Muscle layer of colon (tissue), 2 donors: ENCODE measurements around the gene AFF4.
"Not testable (repeated sequence)": the region's sequence is repeated elsewhere in the genome, so short reads cannot be mapped to it uniquely, and the experiment has no call there.

Experiments
- H3K27ac ChIP-seq: one replicate; pipeline ENCODE4 v1.7.0; 2013; ENCODE audit warnings: low read depth, mild to moderate bottlenecking, low read length, moderate library complexity
- H3K27me3 ChIP-seq, 2 donors: one replicate each; pipeline ENCODE4 v1.7.0; 2013; ENCODE audit warnings: low read length in 2 of 2, mild to moderate bottlenecking in 2 of 2; ENCODE audit not compliant: insufficient read depth in 2 of 2, control insufficient read depth in 1 of 2
- H3K36me3 ChIP-seq: one replicate; pipeline ENCODE4 v1.7.0; 2013; ENCODE audit warnings: mild to moderate bottlenecking, low read length; ENCODE audit not compliant: insufficient read depth
- H3K4me1 ChIP-seq: one replicate; pipeline ENCODE4 v1.7.0; 2013; ENCODE audit warnings: mild to moderate bottlenecking, low read length; ENCODE audit not compliant: insufficient read depth
- H3K4me3 ChIP-seq, 2 donors: one replicate each; pipeline ENCODE4 v1.7.0; 2013; ENCODE audit warnings: low read length in 2 of 2, low read depth in 1 of 2, mild to moderate bottlenecking in 1 of 2, moderate library complexity in 1 of 2
- H3K9ac ChIP-seq: one replicate; pipeline ENCODE4 v1.7.0; 2013; ENCODE audit warnings: low read length
- H3K9me3 ChIP-seq: one replicate; pipeline ENCODE4 v1.7.0; 2013; ENCODE audit warnings: mild to moderate bottlenecking, low read length
- donor health status: abdominal sarcoma.
- donor health status: Adenocarcinoma of cecum.

Gene AFF4

GRCh38 chr5:132951897-132952296, 11.5 kb downstream of the AFF4 start:
- Histone ChIP-seq H3K27ac (no peak overlapping the region), H3K4me3 (no peak overlapping the region), H3K9me3 (no peaks in the 10 kb centered on the region), H3K27me3 (no peaks in the 10 kb centered on the region), H3K9ac (no peak overlapping the region), H3K4me1 (peaks cover 38% of the 10 kb centered on the region), H3K36me3 (peaks cover 7% of the 10 kb centered on the region)

DNA sequence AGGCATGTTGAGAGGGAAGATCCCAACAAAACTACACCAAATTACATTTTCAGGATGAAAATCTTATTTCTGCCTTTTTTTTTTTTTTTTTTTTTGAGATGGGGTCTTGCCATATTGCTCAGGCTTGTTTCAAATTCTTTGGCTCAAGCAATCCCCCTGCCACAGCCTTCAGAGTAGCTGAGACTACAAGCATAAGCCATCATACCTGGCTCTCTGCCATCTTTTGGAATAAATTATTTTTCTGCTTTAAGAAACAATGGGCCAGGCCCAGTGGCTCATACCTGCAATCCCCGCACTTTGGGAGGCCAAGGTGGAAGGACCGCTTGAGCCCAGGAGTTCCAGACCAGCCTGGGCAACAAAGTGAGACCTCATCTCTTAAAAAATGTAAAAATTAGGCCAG, 14.3 kb downstream of the AFF4 start:
- H3K27ac ChIP-seq, result no peak overlapping the region

GRCh38 chr5:132947671-132948070, 15.8 kb downstream of the AFF4 start:
- Histone ChIP-seq H3K36me3 (no peaks in the 10 kb centered on the region), H3K4me3 (no peak overlapping the region), H3K4me1 (peaks cover 22% of the 10 kb centered on the region), H3K9me3 (no peaks in the 10 kb centered on the region), H3K27me3 (no peaks in the 10 kb centered on the region), H3K27ac (no peak overlapping the region), H3K9ac (no peak overlapping the region)

More for the DNA sequence above, 14.3 kb downstream of the AFF4 start:
- Histone ChIP-seq H3K4me1 (peaks cover 35% of the 10 kb centered on the region), H3K4me3 (no peak overlapping the region), H3K27me3 (no peaks in the 10 kb centered on the region), H3K9me3 (no peaks in the 10 kb centered on the region), H3K36me3 (no peaks in the 10 kb centered on the region), H3K9ac (no peak overlapping the region)

- not testable (repeated sequence) for H3K27ac ChIP-seq, H3K36me3 ChIP-seq, H3K27me3 ChIP-seq, H3K9me3 ChIP-seq, H3K4me3 ChIP-seq, H3K9ac ChIP-seq
- peaks cover 12% of the 10 kb centered on the region for H3K4me1 ChIP-seq
Measured at GRCh38 chr5:132945315-132945714, 18.1 kb downstream of the AFF4 start.

- Histone ChIP-seq H3K27me3 (no peaks in the 10 kb centered on the region), H3K36me3 (no peaks in the 10 kb centered on the region), H3K4me3 (no peak overlapping the region), H3K9me3 (no peaks in the 10 kb centered on the region), H3K9ac (no peak overlapping the region), H3K4me1 (peaks cover 3% of the 10 kb centered on the region), H3K27ac (no peak overlapping the region)
Measured at GRCh38 chr5:132943362-132944022, 19.9 kb downstream of the AFF4 start.

GRCh38 chr5:132941331-132941730, 22.1 kb downstream of the AFF4 start:
- Histone ChIP-seq H3K27me3 (no peaks in the 10 kb centered on the region), H3K4me1 (no peaks in the 10 kb centered on the region), H3K27ac (no peak overlapping the region), H3K36me3 (peaks cover 5% of the 10 kb centered on the region), H3K4me3 (no peak overlapping the region), H3K9me3 (no peaks in the 10 kb centered on the region), H3K9ac (no peak overlapping the region)

DNA sequence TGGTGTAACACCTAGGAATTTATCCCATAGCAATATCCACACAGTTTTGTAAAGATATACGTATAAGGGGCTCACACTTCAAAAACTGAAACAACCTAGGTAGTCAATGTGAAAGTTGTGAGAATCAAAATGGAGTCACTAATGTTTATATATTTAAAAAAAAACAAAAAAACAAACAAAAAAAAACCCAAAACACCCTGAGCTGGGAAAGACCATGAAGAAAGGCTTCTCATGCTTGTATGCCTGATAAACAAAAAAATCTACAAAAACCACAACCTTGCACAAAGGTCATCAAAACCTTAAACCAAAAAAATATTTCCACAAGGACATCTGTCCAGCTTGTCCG, 35.4 kb downstream of the AFF4 start:
- no peak overlapping the region for H3K4me3 ChIP-seq
- H3K27ac ChIP-seq, result no peak overlapping the region
- no peaks in the 10 kb centered on the region for H3K27me3 ChIP-seq
- H3K9me3 ChIP-seq, result no peaks in the 10 kb centered on the region
- H3K36me3 ChIP-seq, result peaks cover 49% of the 10 kb centered on the region
- no peaks in the 10 kb centered on the region for H3K4me1 ChIP-seq
- no peak overlapping the region for H3K9ac ChIP-seq

GRCh38 chr5:132927355-132928061, 35.9 kb downstream of the AFF4 start:
- Histone ChIP-seq H3K9ac (no peak overlapping the region), H3K27me3 (no peaks in the 10 kb centered on the region), H3K4me3 (no peak overlapping the region), H3K36me3 (peaks cover 46% of the 10 kb centered on the region), H3K4me1 (no peaks in the 10 kb centered on the region), H3K9me3 (no peaks in the 10 kb centered on the region), H3K27ac (no peak overlapping the region)

DNA sequence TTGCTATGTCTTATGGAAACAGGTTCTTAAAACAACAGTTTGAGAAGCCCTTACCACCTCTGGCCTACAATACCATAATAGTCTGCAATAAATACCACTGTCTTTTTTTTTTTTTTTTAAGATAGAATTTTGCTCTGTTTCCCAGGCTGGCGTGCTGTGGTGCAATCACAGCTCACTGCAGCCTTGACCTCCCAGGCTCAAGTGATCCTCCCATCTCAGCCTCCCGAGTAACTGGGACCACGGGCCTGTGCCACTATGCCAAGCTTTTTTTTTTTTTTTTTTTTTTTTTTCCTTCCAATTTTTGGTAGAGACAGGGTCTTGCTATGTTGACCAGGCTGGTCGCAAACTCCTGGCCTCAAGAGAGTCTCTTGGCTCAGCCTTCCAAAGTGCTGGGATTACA, 37.0 kb downstream of the AFF4 start:
- Histone ChIP-seq H3K4me3 (no peak overlapping the region), H3K27me3 (no peaks in the 10 kb centered on the region), H3K36me3 (peaks cover 50% of the 10 kb centered on the region), H3K9ac (no peak overlapping the region), H3K27ac (no peak overlapping the region), H3K9me3 (no peaks in the 10 kb centered on the region), H3K4me1 (no peaks in the 10 kb centered on the region)

GRCh38 chr5:132916086-132916485, 47.3 kb downstream of the AFF4 start:
- no peaks in the 10 kb centered on the region for H3K27me3 ChIP-seq
- H3K9me3 ChIP-seq, result no peaks in the 10 kb centered on the region
- no peak overlapping the region for H3K27ac ChIP-seq
- no peak overlapping the region for H3K9ac ChIP-seq
- H3K4me3 ChIP-seq, result no peak overlapping the region
- H3K4me1 ChIP-seq, result no peaks in the 10 kb centered on the region
- no peaks in the 10 kb centered on the region for H3K36me3 ChIP-seq

- no peaks in the 10 kb centered on the region for H3K4me1 ChIP-seq
- H3K4me3 ChIP-seq, result no peak overlapping the region
- no peak overlapping the region for H3K9ac ChIP-seq
- H3K9me3 ChIP-seq, result no peaks in the 10 kb centered on the region
- H3K36me3 ChIP-seq, result no peaks in the 10 kb centered on the region
- H3K27me3 ChIP-seq, result no peaks in the 10 kb centered on the region
- no peak overlapping the region for H3K27ac ChIP-seq
Measured at GRCh38 chr5:132915681-132916080, 47.8 kb downstream of the AFF4 start.

- no peak overlapping the region for H3K4me3 ChIP-seq
- no peak overlapping the region for H3K27ac ChIP-seq
- H3K4me1 ChIP-seq, result no peaks in the 10 kb centered on the region
- no peaks in the 10 kb centered on the region for H3K9me3 ChIP-seq
- H3K27me3 ChIP-seq, result no peaks in the 10 kb centered on the region
- H3K36me3 ChIP-seq, result no peaks in the 10 kb centered on the region
- no peak overlapping the region for H3K9ac ChIP-seq
Measured at GRCh38 chr5:132909702-132910101, 53.7 kb downstream of the AFF4 start.
